HEK293 (cell line): ENCODE measurements around the gene NF2.

ENCODE experiments used
- CTCF ChIA-PET: fragments of 350-600 bp; formaldehyde crosslinking; extraction: SDS; loops from one replicate; lab custom pipeline; 2021; ENCODE audit warnings: antibody characterized with exemption; lab: Yijun Ruan, JAX
- POLR2A ChIA-PET: fragments of 300-600 bp; formaldehyde crosslinking; extraction: SDS; loops from one replicate; lab custom pipeline; 2020; ENCODE audit warnings: antibody characterized with exemption, inconsistent platforms; lab: Yijun Ruan, JAX
- H3K27ac ChIP-seq: fragments of 200-500 bp; sonication (Bioruptor generic); 2 replicates; pipeline ENCODE4 v1.5.1; 2014; ENCODE audit warnings: low read depth, low read length, control low read depth, inconsistent platforms; ENCODE audit errors: extremely low read depth
- H3K36me3 ChIP-seq, 2 experiments: fragments of 200-500 bp in 1 of 2; sonication (Bioruptor generic) in 1 of 2; 1 replicate in 1 of 2; 2 replicates in 1 of 2; pipeline ENCODE4 v1.5.1; 2014 to 2017; ENCODE audit warnings: inconsistent platforms in 2 of 2, low read length in 2 of 2; ENCODE audit not compliant: control insufficient read depth in 2 of 2, insufficient read depth in 1 of 2
- H3K4me1 ChIP-seq: fragments of 200-500 bp; sonication (Bioruptor generic); 2 replicates; pipeline ENCODE4 v1.5.1; 2014; ENCODE audit warnings: mild to moderate bottlenecking, low read length, inconsistent platforms; ENCODE audit not compliant: control insufficient read depth, insufficient read depth
- H3K4me3 ChIP-seq: 2 replicates; pipeline ENCODE4 v1.5.1; 2011; ENCODE audit warnings: low read depth, mild to moderate bottlenecking, control low read depth, low read length, moderate library complexity
- H3K9me3 ChIP-seq: fragments of 200-500 bp; sonication (Bioruptor generic); 2 replicates; pipeline ENCODE4 v1.5.1; 2014; ENCODE audit warnings: low read depth, low read length, inconsistent platforms; ENCODE audit not compliant: control insufficient read depth, insufficient read depth
- BCL11A ChIP-seq: fragments of 450-650 bp; formaldehyde crosslinking; IDR thresholded peaks from 2 replicates; pipeline ENCODE4 v1.5.1; 2016; ENCODE audit warnings: low read depth, missing biosample characterization, missing genetic modification characterization
- EGR2 ChIP-seq: fragments of 450-650 bp; formaldehyde crosslinking; IDR thresholded peaks from 2 replicates; pipeline ENCODE4 v1.5.1; 2016; ENCODE audit warnings: low read depth, missing biosample characterization, missing genetic modification characterization
- GFI1B ChIP-seq: fragments of 450-650 bp; formaldehyde crosslinking; IDR thresholded peaks from 2 replicates; pipeline ENCODE4 v1.5.1; 2016; ENCODE audit warnings: missing biosample characterization, missing genetic modification characterization
- HOXA7 ChIP-seq: sonication (generic); formaldehyde crosslinking; IDR thresholded peaks from 2 replicates; pipeline ENCODE4 v1.8.1; 2022; ENCODE audit warnings: missing genetic modification reagents, borderline replicate concordance
- IKZF3 ChIP-seq: fragments of 450-650 bp; IDR thresholded peaks from 2 replicates; pipeline ENCODE4 v1.5.0; 2018; ENCODE audit warnings: missing biosample characterization, mild to moderate bottlenecking, missing genetic modification characterization, moderate library complexity
- SALL2 ChIP-seq: fragments of 450-650 bp; formaldehyde crosslinking; IDR thresholded peaks from 2 replicates; pipeline ENCODE4 v1.5.0; 2017; ENCODE audit warnings: missing biosample characterization, mild to moderate bottlenecking, missing genetic modification characterization, borderline replicate concordance
- SP2 ChIP-seq: fragments of 450-650 bp; formaldehyde crosslinking; IDR thresholded peaks from 2 replicates; pipeline ENCODE4 v1.5.1; 2016; ENCODE audit warnings: missing biosample characterization, missing genetic modification characterization
- ZBTB17 ChIP-seq: fragments of 450-650 bp; formaldehyde crosslinking; IDR thresholded peaks from 2 replicates; pipeline ENCODE4 v1.5.1; 2016; ENCODE audit warnings: missing biosample characterization, missing genetic modification characterization
- ZNF10 ChIP-seq: fragments of 450-650 bp; formaldehyde crosslinking; IDR thresholded peaks from 2 replicates; pipeline ENCODE4 v1.5.1; 2017; ENCODE audit warnings: missing biosample characterization, missing genetic modification characterization
- ZNF2 ChIP-seq: fragments of 450-650 bp; formaldehyde crosslinking; IDR thresholded peaks from 2 replicates; pipeline ENCODE4 v1.5.1; 2016; ENCODE audit warnings: missing biosample characterization, missing genetic modification characterization
- ZNF214 ChIP-seq: fragments of 450-650 bp; formaldehyde crosslinking; IDR thresholded peaks from 2 replicates; pipeline ENCODE4 v1.5.1; 2017; ENCODE audit warnings: missing biosample characterization, mild to moderate bottlenecking, missing genetic modification characterization, borderline replicate concordance
- ZNF223 ChIP-seq: fragments of 450-650 bp; formaldehyde crosslinking; IDR thresholded peaks from 2 replicates; pipeline ENCODE4 v1.5.1; 2016; ENCODE audit warnings: missing biosample characterization, missing genetic modification characterization
- ZNF239 ChIP-seq: fragments of 450-650 bp; formaldehyde crosslinking; IDR thresholded peaks from 2 replicates; pipeline ENCODE4 v1.5.1; 2016; ENCODE audit warnings: missing biosample characterization, missing genetic modification characterization
- ZNF274 ChIP-seq, 2 experiments: fragments of 200-500 bp in 1 of 2; fragments of 450-650 bp in 1 of 2; sonication (Bioruptor generic) in 1 of 2; formaldehyde crosslinking in 1 of 2; IDR thresholded peaks; 2 replicates each; pipeline versions ENCODE4 v1.5.1 to v1.6.1; 2014 to 2016; ENCODE audit warnings: borderline replicate concordance in 1 of 2, inconsistent platforms in 1 of 2, low read length in 1 of 2, missing biosample characterization in 1 of 2, missing genetic modification characterization in 1 of 2
- ZNF341 ChIP-seq: fragments of 450-650 bp; formaldehyde crosslinking; IDR thresholded peaks from 2 replicates; pipeline ENCODE4; 2016; ENCODE audit warnings: low read depth, missing biosample characterization, missing genetic modification characterization
- ZNF366 ChIP-seq: fragments of 450-650 bp; formaldehyde crosslinking; conservative IDR thresholded peaks from 2 replicates; pipeline ENCODE4 v1.5.1; 2016; ENCODE audit warnings: missing biosample characterization, missing genetic modification characterization
- ZNF426 ChIP-seq: fragments of 450-650 bp; formaldehyde crosslinking; IDR thresholded peaks from 2 replicates; pipeline ENCODE4 v1.5.1; 2017; ENCODE audit warnings: missing biosample characterization, missing genetic modification characterization, mild to moderate bottlenecking, inconsistent platforms, moderate library complexity
- ZNF433 ChIP-seq: fragments of 450-650 bp; formaldehyde crosslinking; IDR thresholded peaks from 2 replicates; pipeline ENCODE4 v1.5.1; 2016; ENCODE audit warnings: missing biosample characterization, missing genetic modification characterization, low read depth
- ZNF530 ChIP-seq: fragments of 450-650 bp; formaldehyde crosslinking; IDR thresholded peaks from 2 replicates; pipeline ENCODE4 v1.5.1; 2016; ENCODE audit warnings: low read depth, missing biosample characterization, missing genetic modification characterization
- ZNF571 ChIP-seq: fragments of 450-650 bp; formaldehyde crosslinking; IDR thresholded peaks from 2 replicates; pipeline ENCODE4 v1.5.0; 2017; ENCODE audit warnings: missing biosample characterization, missing genetic modification characterization
- ZNF596 ChIP-seq: fragments of 450-650 bp; IDR thresholded peaks from 2 replicates; pipeline ENCODE4 v1.5.0; 2018; ENCODE audit warnings: missing biosample characterization, mild to moderate bottlenecking, missing genetic modification characterization, moderate library complexity
- ZNF600 ChIP-seq: fragments of 450-650 bp; formaldehyde crosslinking; IDR thresholded peaks from 2 replicates; pipeline ENCODE4 v1.5.1; 2016; ENCODE audit warnings: missing biosample characterization, missing genetic modification characterization
- ZNF621 ChIP-seq: fragments of 450-650 bp; formaldehyde crosslinking; IDR thresholded peaks from 2 replicates; pipeline ENCODE4 v1.5.1; 2017; ENCODE audit warnings: missing biosample characterization, missing genetic modification characterization
- ZNF660 ChIP-seq: fragments of 450-650 bp; IDR thresholded peaks from 2 replicates; pipeline ENCODE4 v1.5.1; 2018; ENCODE audit warnings: missing biosample characterization, mild to moderate bottlenecking, missing genetic modification characterization
- ZNF701 ChIP-seq: fragments of 450-650 bp; formaldehyde crosslinking; IDR thresholded peaks from 2 replicates; pipeline ENCODE4 v1.5.1; 2016; ENCODE audit warnings: missing biosample characterization, missing genetic modification characterization
- ZNF768 ChIP-seq: fragments of 450-650 bp; formaldehyde crosslinking; IDR thresholded peaks from 2 replicates; pipeline ENCODE4 v1.5.1; 2018; ENCODE audit warnings: missing biosample characterization, mild to moderate bottlenecking, missing genetic modification characterization
- TF ChIP-seq, protein P1 (sequence below): fragments of 450-650 bp; formaldehyde crosslinking; IDR thresholded peaks from 2 replicates; pipeline ENCODE4 v1.5.1; 2016; ENCODE audit warnings: missing biosample characterization, missing genetic modification characterization
- TF ChIP-seq, protein P2 (sequence below): fragments of 450-650 bp; formaldehyde crosslinking; IDR thresholded peaks from 2 replicates; pipeline ENCODE4 v1.5.1; 2017; ENCODE audit warnings: missing biosample characterization, missing genetic modification characterization
- TF ChIP-seq, protein P3 (sequence below): fragments of 450-650 bp; formaldehyde crosslinking; IDR thresholded peaks from 2 replicates; pipeline ENCODE4 v1.5.1; 2016; ENCODE audit warnings: missing biosample characterization, missing genetic modification characterization

NF2 gene

DNA sequence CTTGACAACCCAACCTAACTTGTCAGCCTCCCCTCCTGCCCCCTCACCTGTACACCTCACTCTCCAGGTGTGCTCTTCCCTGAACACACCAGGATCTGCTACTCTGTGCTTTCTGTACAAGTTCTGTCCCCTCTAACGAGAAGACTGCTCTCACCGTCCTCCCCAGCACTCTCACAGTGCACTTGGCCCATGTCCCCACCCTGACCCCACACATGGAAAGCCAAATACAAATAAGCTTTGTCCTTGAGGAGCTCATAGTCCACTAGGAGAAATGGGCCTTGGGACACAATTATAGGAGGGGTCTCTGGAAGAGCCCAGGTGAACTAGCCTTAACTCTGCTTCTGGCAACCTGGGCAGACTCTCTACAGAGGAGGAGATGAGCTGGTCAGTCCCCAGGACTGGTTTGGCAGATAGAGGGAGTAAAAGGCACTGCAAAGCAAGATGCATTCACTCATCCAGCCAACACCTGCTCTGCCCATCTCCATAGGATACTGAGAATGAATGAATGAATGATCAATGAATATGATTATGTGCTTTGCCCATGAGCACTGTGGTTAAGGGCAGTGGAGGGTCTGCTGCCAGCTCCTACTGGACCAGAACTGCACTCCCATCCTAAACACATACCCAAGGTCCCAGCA lies 32.4 kb upstream of the NF2 start:
- Histone ChIP-seq H3K4me3 (no peak overlapping the region), H3K9me3 (no peaks in the 10 kb centered on the region), H3K4me1 (no peaks in the 10 kb centered on the region), H3K27ac (no peak overlapping the region), H3K36me3 (peaks cover 29 to 35% of the 10 kb centered on the region in 2 experiments; a peak in 2 of 3 replicates)
- POLR2A ChIA-PET, result interaction anchor here (1.2 to 1.8 kb wide), 3 partner anchors 10 to 18 kb away, joined by 4 read pairs; partner anchors contain the start of genes NIPSNAP1 and THOC5
- TF ChIP-seq ZNF530 (tag by site-specific recombination) (no peak), GFI1B (no peak), ZNF433 (no peak), ZNF366 (no peak), ZNF600 (tag by site-specific recombination) (no peak), HOXA7 (CRISPR knock-in tag) (no peak), ZNF621 (tag by site-specific recombination) (no peak), ZNF341 (no peak), ZNF223 (tag by site-specific recombination) (no peak), ZNF660 (no peak), ZNF214 (tag by site-specific recombination) (no peak), ZNF239 (no peak), ZNF571 (tag by site-specific recombination) (no peak), ZNF2 (no peak), ZNF274 (IDR thresholded peaks at IDR 0.05; ENCODE audit: low read length) (no peak), ZNF274 (tag by site-specific recombination; IDR thresholded peaks at IDR 0.05; ENCODE audit: borderline replicate concordance) (no peak)
- TF ChIP-seq, protein P1, sequence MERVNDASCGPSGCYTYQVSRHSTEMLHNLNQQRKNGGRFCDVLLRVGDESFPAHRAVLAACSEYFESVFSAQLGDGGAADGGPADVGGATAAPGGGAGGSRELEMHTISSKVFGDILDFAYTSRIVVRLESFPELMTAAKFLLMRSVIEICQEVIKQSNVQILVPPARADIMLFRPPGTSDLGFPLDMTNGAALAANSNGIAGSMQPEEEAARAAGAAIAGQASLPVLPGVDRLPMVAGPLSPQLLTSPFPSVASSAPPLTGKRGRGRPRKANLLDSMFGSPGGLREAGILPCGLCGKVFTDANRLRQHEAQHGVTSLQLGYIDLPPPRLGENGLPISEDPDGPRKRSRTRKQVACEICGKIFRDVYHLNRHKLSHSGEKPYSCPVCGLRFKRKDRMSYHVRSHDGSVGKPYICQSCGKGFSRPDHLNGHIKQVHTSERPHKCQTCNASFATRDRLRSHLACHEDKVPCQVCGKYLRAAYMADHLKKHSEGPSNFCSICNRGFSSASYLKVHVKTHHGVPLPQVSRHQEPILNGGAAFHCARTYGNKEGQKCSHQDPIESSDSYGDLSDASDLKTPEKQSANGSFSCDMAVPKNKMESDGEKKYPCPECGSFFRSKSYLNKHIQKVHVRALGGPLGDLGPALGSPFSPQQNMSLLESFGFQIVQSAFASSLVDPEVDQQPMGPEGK (tag by site-specific recombination), result no peak
- CTCF ChIA-PET, result interaction anchor here (0.7 to 2.5 kb wide), 4 partner anchors 13 to 803 kb away, joined by 3 to 6 read pairs (median 3); partner anchors contain the start of gene THOC5

DNA sequence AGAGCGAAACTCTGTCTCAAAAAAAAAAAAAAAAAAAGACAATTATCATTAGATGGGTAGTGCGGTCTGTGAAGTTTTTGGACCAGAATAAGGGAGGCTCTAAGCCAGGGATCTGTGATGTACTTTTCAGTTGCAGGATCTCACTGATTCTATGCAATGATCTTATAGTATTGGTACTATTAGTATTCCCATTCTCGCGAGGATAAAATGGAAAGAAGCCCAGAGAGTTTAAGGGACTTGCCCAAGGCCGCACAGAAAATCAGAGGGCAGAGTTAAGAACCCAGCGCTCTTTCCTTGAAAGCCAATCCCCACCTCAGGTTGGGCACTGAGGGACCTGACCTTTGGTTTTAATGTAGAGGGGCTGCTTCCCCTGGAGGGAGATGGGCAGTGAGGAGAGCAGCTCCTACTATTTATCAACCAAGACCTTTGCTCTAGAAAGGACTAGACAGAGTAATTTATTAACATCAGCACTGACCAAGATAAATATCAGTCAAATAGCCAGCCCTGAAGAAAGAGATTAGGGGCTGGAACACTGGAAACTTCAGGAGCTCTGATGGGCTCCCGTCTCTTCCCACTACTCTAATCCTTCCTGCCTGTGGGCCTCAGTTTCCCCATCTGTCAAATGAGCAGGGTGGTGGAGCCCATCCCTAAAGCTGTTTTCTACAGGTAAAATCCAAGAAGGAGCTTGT lies 28.5 kb upstream of the NF2 start:
- ChIA-PET CTCF (interaction anchor here (0.7 kb wide), 1 partner anchor 15 kb away, joined by 3 read pairs; no protein-coding TSS in a partner anchor), POLR2A (interaction anchor here (1.0 kb wide), 1 partner anchor 22 kb away, joined by 3 read pairs; the partner anchor contains the start of gene THOC5)
- H3K27ac ChIP-seq, result no peak overlapping the region
- no peaks in the 10 kb centered on the region for H3K4me1 ChIP-seq
- peaks cover 6 to 25% of the 10 kb centered on the region in 2 experiments; a peak in 2 of 3 replicates for H3K36me3 ChIP-seq
- no peaks in the 10 kb centered on the region for H3K9me3 ChIP-seq
- TF ChIP-seq ZBTB17 (tag by site-specific recombination) (no peak), BCL11A (tag by site-specific recombination) (no peak), SP2 (no peak), ZNF596 (tag by site-specific recombination) (no peak), SALL2 (tag by site-specific recombination) (no peak), ZNF571 (tag by site-specific recombination) (no peak), ZNF10 (tag by site-specific recombination) (no peak), EGR2 (no peak), IKZF3 (tag by site-specific recombination) (no peak), ZNF426 (tag by site-specific recombination) (no peak), ZNF768 (tag by site-specific recombination) (no peak), ZNF701 (tag by site-specific recombination) (no peak)
- TF ChIP-seq, protein P2, sequence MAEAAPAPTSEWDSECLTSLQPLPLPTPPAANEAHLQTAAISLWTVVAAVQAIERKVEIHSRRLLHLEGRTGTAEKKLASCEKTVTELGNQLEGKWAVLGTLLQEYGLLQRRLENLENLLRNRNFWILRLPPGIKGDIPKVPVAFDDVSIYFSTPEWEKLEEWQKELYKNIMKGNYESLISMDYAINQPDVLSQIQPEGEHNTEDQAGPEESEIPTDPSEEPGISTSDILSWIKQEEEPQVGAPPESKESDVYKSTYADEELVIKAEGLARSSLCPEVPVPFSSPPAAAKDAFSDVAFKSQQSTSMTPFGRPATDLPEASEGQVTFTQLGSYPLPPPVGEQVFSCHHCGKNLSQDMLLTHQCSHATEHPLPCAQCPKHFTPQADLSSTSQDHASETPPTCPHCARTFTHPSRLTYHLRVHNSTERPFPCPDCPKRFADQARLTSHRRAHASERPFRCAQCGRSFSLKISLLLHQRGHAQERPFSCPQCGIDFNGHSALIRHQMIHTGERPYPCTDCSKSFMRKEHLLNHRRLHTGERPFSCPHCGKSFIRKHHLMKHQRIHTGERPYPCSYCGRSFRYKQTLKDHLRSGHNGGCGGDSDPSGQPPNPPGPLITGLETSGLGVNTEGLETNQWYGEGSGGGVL (tag by site-specific recombination), result no peak
- TF ChIP-seq, protein P3, sequence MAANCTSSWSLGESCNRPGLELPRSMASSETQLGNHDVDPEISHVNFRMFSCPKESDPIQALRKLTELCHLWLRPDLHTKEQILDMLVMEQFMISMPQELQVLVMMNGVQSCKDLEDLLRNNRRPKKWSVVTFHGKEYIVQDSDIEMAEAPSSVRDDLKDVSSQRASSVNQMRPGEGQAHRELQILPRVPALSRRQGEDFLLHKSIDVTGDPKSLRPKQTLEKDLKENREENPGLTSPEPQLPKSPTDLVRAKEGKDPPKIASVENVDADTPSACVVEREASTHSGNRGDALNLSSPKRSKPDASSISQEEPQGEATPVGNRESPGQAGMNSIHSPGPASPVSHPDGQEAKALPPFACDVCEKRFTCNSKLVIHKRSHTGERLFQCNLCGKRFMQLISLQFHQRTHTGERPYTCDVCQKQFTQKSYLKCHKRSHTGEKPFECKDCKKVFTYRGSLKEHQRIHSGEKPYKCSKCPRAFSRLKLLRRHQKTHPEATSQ (tag by site-specific recombination), result no peak
- no peak overlapping the region for H3K4me3 ChIP-seq
